HEK293 (cell line): ENCODE data around the gene ADCY10.

Experiments used
- GLIS2 ChIP-seq: fragments of 450-650 bp; formaldehyde crosslinking; IDR thresholded peaks from 2 replicates; pipeline ENCODE4 v1.5.1; 2016; ENCODE audit warnings: missing biosample characterization, missing genetic modification characterization
- KLF7 ChIP-seq: fragments of 450-650 bp; formaldehyde crosslinking; IDR thresholded peaks from 2 replicates; pipeline ENCODE4 v1.5.1; 2016; ENCODE audit warnings: missing biosample characterization, missing genetic modification characterization, borderline replicate concordance
- RBAK ChIP-seq: fragments of 450-650 bp; formaldehyde crosslinking; IDR thresholded peaks from 2 replicates; pipeline ENCODE4 v1.5.1; 2016; ENCODE audit warnings: missing biosample characterization, missing genetic modification characterization
- TCF7L2 ChIP-seq: IDR thresholded peaks from 2 replicates; pipeline ENCODE4 v1.6.1; 2011; ENCODE audit warnings: low read depth, mild to moderate bottlenecking, inconsistent platforms, low read length, moderate library complexity, borderline replicate concordance
- ZBTB7A ChIP-seq: fragments of 450-650 bp; formaldehyde crosslinking; IDR thresholded peaks from 2 replicates; pipeline ENCODE4 v1.5.1; 2016; ENCODE audit warnings: low read depth, missing biosample characterization, missing genetic modification characterization
- ZNF146 ChIP-seq: fragments of 450-650 bp; formaldehyde crosslinking; IDR thresholded peaks from 2 replicates; pipeline ENCODE4 v1.5.1; 2016; ENCODE audit warnings: missing biosample characterization, missing genetic modification characterization
- ZNF19 ChIP-seq: fragments of 450-650 bp; formaldehyde crosslinking; IDR thresholded peaks from 2 replicates; pipeline ENCODE4; 2016; ENCODE audit warnings: missing biosample characterization, missing genetic modification characterization, low read depth
- ZNF202 ChIP-seq: fragments of 450-650 bp; formaldehyde crosslinking; IDR thresholded peaks from 2 replicates; pipeline ENCODE4 v1.5.1; 2016; ENCODE audit warnings: missing biosample characterization, missing genetic modification characterization, borderline replicate concordance
- ZNF211 ChIP-seq: fragments of 450-650 bp; formaldehyde crosslinking; IDR thresholded peaks from 2 replicates; pipeline ENCODE4 v1.5.1; 2016; ENCODE audit warnings: low read depth, missing biosample characterization, missing genetic modification characterization
- ZNF501 ChIP-seq: fragments of 450-650 bp; formaldehyde crosslinking; IDR thresholded peaks from 2 replicates; pipeline ENCODE4 v1.5.1; 2016; ENCODE audit warnings: missing biosample characterization, missing genetic modification characterization
- ZNF514 ChIP-seq: fragments of 450-650 bp; formaldehyde crosslinking; IDR thresholded peaks from 2 replicates; pipeline ENCODE4 v1.5.1; 2016; ENCODE audit warnings: missing biosample characterization, missing genetic modification characterization
- ZNF555 ChIP-seq: fragments of 450-650 bp; formaldehyde crosslinking; conservative IDR thresholded peaks from 2 replicates; pipeline ENCODE4 v1.5.1; 2017; ENCODE audit warnings: missing biosample characterization, mild to moderate bottlenecking, missing genetic modification characterization, inconsistent platforms
- ZNF558 ChIP-seq: fragments of 450-650 bp; formaldehyde crosslinking; IDR thresholded peaks from 2 replicates; pipeline ENCODE4 v1.5.1; 2016; ENCODE audit warnings: missing biosample characterization, missing genetic modification characterization
- ZNF560 ChIP-seq: fragments of 450-650 bp; formaldehyde crosslinking; IDR thresholded peaks from 2 replicates; pipeline ENCODE4 v1.5.1; 2017; ENCODE audit warnings: missing biosample characterization, missing genetic modification characterization, borderline replicate concordance
- ZNF610 ChIP-seq: fragments of 450-650 bp; formaldehyde crosslinking; IDR thresholded peaks from 2 replicates; pipeline ENCODE4 v1.5.1; 2016; ENCODE audit warnings: missing biosample characterization, missing genetic modification characterization, borderline replicate concordance
- ZNF747 ChIP-seq: fragments of 450-650 bp; formaldehyde crosslinking; IDR thresholded peaks from 2 replicates; pipeline ENCODE4 v1.5.1; 2016; ENCODE audit warnings: missing biosample characterization, missing genetic modification characterization
- ZNF776 ChIP-seq: fragments of 450-650 bp; formaldehyde crosslinking; IDR thresholded peaks from 2 replicates; pipeline ENCODE4 v1.5.0; 2017; ENCODE audit warnings: missing biosample characterization, missing genetic modification characterization, borderline replicate concordance
- TF ChIP-seq, protein P1 (sequence below): fragments of 450-650 bp; formaldehyde crosslinking; conservative IDR thresholded peaks from 2 replicates; pipeline ENCODE4 v1.5.1; 2016; ENCODE audit warnings: low read depth, missing biosample characterization, missing genetic modification characterization
- TF ChIP-seq, protein P2 (sequence below): fragments of 450-650 bp; formaldehyde crosslinking; IDR thresholded peaks from 2 replicates; pipeline ENCODE4 v1.5.1; 2016; ENCODE audit warnings: missing biosample characterization, missing genetic modification characterization, low read depth
- TF ChIP-seq, protein P3 (sequence below): fragments of 450-650 bp; formaldehyde crosslinking; IDR thresholded peaks from 2 replicates; pipeline ENCODE4 v1.5.1; 2016; ENCODE audit warnings: missing biosample characterization, missing genetic modification characterization
- TF ChIP-seq, protein P4 (sequence below): fragments of 450-650 bp; formaldehyde crosslinking; IDR thresholded peaks from 2 replicates; pipeline ENCODE4 v1.5.1; 2016; ENCODE audit warnings: missing biosample characterization, missing genetic modification characterization
- TF ChIP-seq, protein P5 (sequence below): fragments of 450-650 bp; formaldehyde crosslinking; IDR thresholded peaks from 2 replicates; pipeline ENCODE4 v1.5.1; 2016; ENCODE audit warnings: missing biosample characterization, missing genetic modification characterization
- TF ChIP-seq, protein P6 (sequence below): fragments of 450-650 bp; formaldehyde crosslinking; IDR thresholded peaks from 2 replicates; pipeline ENCODE4 v1.5.1; 2016; ENCODE audit warnings: missing biosample characterization, missing genetic modification characterization

Gene ADCY10

DNA sequence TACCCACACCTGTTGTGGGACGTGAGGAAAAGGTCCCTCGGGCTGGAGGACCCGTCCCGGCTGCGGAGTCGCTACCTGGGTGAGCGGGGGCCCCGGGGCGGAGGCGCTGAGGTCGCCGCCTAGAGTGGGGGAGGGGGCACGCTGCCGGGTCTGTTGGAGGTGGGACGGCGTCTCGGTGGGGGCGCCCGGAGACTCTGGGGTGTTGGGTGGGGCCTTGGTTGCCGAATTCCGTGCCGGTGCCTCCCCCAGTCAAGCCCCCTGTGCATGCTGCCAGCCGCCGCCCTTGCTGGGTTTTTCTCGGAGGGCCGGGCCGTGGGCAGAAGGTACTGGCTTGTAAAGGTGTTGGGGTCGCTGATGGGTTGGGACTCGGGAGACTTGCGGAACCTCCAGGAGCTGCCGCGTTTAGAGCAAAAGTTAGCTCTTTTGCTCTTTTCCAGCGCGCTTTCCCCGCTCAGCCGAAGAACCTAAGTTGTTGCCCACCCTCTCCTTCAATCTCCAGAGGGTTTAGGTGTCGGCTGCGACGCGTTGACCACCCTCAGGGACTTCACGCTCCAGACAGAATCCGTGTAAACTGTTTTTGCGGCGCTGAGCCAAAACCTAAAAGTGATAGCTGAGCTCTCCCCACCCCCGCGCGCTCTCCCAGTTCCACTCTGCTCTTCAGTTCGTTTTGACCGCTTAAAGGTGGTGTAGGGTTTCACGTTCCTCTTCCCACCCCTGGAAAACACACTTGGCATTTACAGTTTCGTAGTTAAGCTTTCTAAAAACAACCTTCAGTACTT, 23.2 kb upstream of the ADCY10 start, which contains the start of gene MPC2 (continued):
- TF ChIP-seq, protein P1, sequence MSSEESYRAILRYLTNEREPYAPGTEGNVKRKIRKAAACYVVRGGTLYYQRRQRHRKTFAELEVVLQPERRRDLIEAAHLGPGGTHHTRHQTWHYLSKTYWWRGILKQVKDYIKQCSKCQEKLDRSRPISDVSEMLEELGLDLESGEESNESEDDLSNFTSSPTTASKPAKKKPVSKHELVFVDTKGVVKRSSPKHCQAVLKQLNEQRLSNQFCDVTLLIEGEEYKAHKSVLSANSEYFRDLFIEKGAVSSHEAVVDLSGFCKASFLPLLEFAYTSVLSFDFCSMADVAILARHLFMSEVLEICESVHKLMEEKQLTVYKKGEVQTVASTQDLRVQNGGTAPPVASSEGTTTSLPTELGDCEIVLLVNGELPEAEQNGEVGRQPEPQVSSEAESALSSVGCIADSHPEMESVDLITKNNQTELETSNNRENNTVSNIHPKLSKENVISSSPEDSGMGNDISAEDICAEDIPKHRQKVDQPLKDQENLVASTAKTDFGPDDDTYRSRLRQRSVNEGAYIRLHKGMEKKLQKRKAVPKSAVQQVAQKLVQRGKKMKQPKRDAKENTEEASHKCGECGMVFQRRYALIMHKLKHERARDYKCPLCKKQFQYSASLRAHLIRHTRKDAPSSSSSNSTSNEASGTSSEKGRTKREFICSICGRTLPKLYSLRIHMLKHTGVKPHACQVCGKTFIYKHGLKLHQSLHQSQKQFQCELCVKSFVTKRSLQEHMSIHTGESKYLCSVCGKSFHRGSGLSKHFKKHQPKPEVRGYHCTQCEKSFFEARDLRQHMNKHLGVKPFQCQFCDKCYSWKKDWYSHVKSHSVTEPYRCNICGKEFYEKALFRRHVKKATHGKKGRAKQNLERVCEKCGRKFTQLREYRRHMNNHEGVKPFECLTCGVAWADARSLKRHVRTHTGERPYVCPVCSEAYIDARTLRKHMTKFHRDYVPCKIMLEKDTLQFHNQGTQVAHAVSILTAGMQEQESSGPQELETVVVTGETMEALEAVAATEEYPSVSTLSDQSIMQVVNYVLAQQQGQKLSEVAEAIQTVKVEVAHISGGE (tag by site-specific recombination): 0 out of 2 replicates have a peak, but pooled peaks have one; percentile 9
- no peak for TF ChIP-seq ZNF146 (tag by site-specific recombination)
- TF ChIP-seq ZNF211 (tag by site-specific recombination): no peak
- no peak for TF ChIP-seq RBAK (tag by site-specific recombination)
- TF ChIP-seq ZNF610: peak; percentile 46; the same call in 1 of the 2 replicates
- TF ChIP-seq, protein P2, sequence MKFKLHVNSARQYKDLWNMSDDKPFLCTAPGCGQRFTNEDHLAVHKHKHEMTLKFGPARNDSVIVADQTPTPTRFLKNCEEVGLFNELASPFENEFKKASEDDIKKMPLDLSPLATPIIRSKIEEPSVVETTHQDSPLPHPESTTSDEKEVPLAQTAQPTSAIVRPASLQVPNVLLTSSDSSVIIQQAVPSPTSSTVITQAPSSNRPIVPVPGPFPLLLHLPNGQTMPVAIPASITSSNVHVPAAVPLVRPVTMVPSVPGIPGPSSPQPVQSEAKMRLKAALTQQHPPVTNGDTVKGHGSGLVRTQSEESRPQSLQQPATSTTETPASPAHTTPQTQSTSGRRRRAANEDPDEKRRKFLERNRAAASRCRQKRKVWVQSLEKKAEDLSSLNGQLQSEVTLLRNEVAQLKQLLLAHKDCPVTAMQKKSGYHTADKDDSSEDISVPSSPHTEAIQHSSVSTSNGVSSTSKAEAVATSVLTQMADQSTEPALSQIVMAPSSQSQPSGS (tag by site-specific recombination): no peak
- TF ChIP-seq GLIS2 (tag by site-specific recombination): peak; percentile 96
- TF ChIP-seq, protein P3, sequence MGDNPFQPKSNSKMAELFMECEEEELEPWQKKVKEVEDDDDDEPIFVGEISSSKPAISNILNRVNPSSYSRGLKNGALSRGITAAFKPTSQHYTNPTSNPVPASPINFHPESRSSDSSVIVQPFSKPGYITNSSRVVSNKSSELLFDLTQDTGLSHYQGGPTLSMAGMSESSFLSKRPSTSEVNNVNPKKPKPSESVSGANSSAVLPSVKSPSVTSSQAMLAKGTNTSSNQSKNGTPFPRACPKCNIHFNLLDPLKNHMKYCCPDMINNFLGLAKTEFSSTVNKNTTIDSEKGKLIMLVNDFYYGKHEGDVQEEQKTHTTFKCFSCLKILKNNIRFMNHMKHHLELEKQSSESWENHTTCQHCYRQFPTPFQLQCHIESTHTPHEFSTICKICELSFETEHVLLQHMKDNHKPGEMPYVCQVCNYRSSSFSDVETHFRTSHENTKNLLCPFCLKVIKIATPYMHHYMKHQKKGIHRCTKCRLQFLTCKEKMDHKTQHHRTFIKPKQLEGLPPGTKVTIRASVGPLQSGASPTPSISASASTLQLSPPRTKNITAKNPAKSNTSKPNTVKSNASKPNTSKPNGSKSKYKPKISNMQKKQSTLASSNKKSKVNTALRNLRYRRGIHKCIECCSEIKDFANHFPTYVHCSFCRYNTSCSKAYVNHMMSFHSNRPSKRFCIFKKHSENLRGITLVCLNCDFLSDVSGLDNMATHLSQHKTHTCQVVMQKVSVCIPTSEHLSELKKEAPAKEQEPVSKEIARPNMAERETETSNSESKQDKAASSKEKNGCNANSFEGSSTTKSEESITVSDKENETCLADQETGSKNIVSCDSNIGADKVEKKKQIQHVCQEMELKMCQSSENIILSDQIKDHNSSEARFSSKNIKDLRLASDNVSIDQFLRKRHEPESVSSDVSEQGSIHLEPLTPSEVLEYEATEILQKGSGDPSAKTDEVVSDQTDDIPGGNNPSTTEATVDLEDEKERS (tag by site-specific recombination): no peak
- TF ChIP-seq KLF7 (tag by site-specific recombination): no peak; the same call in 1 of the 2 replicates
- no peak for TF ChIP-seq ZNF19
- TF ChIP-seq TCF7L2: no peak
- no peak for TF ChIP-seq ZNF555
- TF ChIP-seq ZNF202 (tag by site-specific recombination): no peak
- TF ChIP-seq, protein P4, sequence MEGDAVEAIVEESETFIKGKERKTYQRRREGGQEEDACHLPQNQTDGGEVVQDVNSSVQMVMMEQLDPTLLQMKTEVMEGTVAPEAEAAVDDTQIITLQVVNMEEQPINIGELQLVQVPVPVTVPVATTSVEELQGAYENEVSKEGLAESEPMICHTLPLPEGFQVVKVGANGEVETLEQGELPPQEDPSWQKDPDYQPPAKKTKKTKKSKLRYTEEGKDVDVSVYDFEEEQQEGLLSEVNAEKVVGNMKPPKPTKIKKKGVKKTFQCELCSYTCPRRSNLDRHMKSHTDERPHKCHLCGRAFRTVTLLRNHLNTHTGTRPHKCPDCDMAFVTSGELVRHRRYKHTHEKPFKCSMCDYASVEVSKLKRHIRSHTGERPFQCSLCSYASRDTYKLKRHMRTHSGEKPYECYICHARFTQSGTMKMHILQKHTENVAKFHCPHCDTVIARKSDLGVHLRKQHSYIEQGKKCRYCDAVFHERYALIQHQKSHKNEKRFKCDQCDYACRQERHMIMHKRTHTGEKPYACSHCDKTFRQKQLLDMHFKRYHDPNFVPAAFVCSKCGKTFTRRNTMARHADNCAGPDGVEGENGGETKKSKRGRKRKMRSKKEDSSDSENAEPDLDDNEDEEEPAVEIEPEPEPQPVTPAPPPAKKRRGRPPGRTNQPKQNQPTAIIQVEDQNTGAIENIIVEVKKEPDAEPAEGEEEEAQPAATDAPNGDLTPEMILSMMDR (tag by site-specific recombination): 0 out of 2 replicates have a peak, but pooled peaks have one; percentile 42
- peak; percentile 26; the same call in 1 of the 2 replicates for TF ChIP-seq ZBTB7A
- no peak for TF ChIP-seq ZNF747 (tag by site-specific recombination)
- TF ChIP-seq, protein P5, sequence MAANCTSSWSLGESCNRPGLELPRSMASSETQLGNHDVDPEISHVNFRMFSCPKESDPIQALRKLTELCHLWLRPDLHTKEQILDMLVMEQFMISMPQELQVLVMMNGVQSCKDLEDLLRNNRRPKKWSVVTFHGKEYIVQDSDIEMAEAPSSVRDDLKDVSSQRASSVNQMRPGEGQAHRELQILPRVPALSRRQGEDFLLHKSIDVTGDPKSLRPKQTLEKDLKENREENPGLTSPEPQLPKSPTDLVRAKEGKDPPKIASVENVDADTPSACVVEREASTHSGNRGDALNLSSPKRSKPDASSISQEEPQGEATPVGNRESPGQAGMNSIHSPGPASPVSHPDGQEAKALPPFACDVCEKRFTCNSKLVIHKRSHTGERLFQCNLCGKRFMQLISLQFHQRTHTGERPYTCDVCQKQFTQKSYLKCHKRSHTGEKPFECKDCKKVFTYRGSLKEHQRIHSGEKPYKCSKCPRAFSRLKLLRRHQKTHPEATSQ (tag by site-specific recombination): no peak
- TF ChIP-seq ZNF501 (tag by site-specific recombination): peak; percentile 15; the same call in 1 of the 2 replicates
- TF ChIP-seq, protein P6, sequence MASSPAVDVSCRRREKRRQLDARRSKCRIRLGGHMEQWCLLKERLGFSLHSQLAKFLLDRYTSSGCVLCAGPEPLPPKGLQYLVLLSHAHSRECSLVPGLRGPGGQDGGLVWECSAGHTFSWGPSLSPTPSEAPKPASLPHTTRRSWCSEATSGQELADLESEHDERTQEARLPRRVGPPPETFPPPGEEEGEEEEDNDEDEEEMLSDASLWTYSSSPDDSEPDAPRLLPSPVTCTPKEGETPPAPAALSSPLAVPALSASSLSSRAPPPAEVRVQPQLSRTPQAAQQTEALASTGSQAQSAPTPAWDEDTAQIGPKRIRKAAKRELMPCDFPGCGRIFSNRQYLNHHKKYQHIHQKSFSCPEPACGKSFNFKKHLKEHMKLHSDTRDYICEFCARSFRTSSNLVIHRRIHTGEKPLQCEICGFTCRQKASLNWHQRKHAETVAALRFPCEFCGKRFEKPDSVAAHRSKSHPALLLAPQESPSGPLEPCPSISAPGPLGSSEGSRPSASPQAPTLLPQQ: no peak; the same call in 1 of the 2 replicates
- peak; percentile 16; the same call in 1 of the 2 replicates for TF ChIP-seq ZNF558 (tag by site-specific recombination)
- TF ChIP-seq ZNF560 (tag by site-specific recombination): no peak
- no peak for TF ChIP-seq ZNF776 (tag by site-specific recombination)
- no peak for TF ChIP-seq ZNF514 (tag by site-specific recombination)
